Progenitor cell of endocrine pancreas (in vitro differentiated cells): ENCODE measurements around the gene CDC45. TPM values are rescaled to one million over a fixed set of nuclear protein-coding genes. Genes with fewer than 3 reads are reported as not detected.

Source experiments
- DNase-seq: peaks from one replicate; pipeline ENCODE4 v3.0.0; 2021; ENCODE audit warnings: low spot score; ENCODE audit not compliant: unreplicated experiment
- H3K27ac Mint-ChIP-seq: 2 replicates; pipeline ENCODE4 v1.8.0; 2021; ENCODE audit warnings: mild to moderate bottlenecking, moderate library complexity, mixed read lengths
- H3K27me3 Mint-ChIP-seq: 2 replicates; pipeline ENCODE4 v1.8.0; 2021; ENCODE audit warnings: mixed read lengths
- H3K36me3 Mint-ChIP-seq: 2 replicates; pipeline ENCODE4 v1.8.0; 2022; ENCODE audit warnings: mixed read lengths; ENCODE audit not compliant: insufficient read depth
- H3K4me1 Mint-ChIP-seq: 2 replicates; pipeline ENCODE4 v1.8.0; 2021; ENCODE audit warnings: low read depth, mixed read lengths
- H3K4me3 Mint-ChIP-seq: 2 replicates; pipeline ENCODE4 v1.8.0; 2021; ENCODE audit warnings: low read depth, mild to moderate bottlenecking, moderate library complexity, mixed read lengths
- H3K9me3 Mint-ChIP-seq: 2 replicates; pipeline ENCODE4 v1.8.0; 2021; ENCODE audit warnings: low read depth, mixed read lengths
- total RNA-seq: library from RNA; stranded (reverse); gene quantifications from 2 replicates; pipeline ENCODE4 v1.2.1, GENCODE V29; 2021
- TF ChIP-seq, protein P1 (sequence below): fragments of 200-600 bp; sonication (generic); IDR thresholded peaks from one replicate; pipeline ENCODE4 v1.5.0; 2021; ENCODE audit warnings: antibody characterized with exemption, mild to moderate bottlenecking; ENCODE audit not compliant: unreplicated experiment

The CDC45 gene
- total RNA-seq, 1 donor from 2014 or later = 18.1 TPM

DNA sequence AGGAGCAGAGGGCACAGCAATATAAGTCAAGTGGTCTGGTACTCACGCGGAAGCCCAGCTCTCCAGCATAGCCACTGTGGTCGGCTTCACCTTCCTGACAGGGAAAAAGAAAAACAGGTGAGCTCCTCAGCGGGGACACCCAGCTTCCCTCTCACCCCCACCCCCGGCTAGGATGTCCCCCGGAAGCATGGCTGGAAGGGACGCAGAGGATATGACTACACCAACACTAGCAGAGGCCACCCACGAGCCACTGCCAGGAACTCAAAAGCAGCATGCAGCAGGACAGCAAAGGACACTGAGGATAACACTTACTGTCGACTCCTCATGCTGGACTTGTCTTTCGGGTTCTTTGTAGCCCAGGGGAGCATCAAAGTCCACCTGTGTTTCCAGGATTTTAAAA lies 23.2 kb upstream of the CDC45 start:
- no peaks in the 10 kb centered on the region for H3K9me3 Mint-ChIP-seq
- TF ChIP-seq, protein P1, sequence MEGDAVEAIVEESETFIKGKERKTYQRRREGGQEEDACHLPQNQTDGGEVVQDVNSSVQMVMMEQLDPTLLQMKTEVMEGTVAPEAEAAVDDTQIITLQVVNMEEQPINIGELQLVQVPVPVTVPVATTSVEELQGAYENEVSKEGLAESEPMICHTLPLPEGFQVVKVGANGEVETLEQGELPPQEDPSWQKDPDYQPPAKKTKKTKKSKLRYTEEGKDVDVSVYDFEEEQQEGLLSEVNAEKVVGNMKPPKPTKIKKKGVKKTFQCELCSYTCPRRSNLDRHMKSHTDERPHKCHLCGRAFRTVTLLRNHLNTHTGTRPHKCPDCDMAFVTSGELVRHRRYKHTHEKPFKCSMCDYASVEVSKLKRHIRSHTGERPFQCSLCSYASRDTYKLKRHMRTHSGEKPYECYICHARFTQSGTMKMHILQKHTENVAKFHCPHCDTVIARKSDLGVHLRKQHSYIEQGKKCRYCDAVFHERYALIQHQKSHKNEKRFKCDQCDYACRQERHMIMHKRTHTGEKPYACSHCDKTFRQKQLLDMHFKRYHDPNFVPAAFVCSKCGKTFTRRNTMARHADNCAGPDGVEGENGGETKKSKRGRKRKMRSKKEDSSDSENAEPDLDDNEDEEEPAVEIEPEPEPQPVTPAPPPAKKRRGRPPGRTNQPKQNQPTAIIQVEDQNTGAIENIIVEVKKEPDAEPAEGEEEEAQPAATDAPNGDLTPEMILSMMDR = no peak
- DNase-seq = no peak
- H3K4me1 Mint-ChIP-seq = no peaks in the 10 kb centered on the region
- no peak overlapping the region for H3K27ac Mint-ChIP-seq
- H3K27me3 Mint-ChIP-seq = no peaks in the 10 kb centered on the region
- peaks cover 17% of the 10 kb centered on the region for H3K36me3 Mint-ChIP-seq
- no peak overlapping the region for H3K4me3 Mint-ChIP-seq

DNA sequence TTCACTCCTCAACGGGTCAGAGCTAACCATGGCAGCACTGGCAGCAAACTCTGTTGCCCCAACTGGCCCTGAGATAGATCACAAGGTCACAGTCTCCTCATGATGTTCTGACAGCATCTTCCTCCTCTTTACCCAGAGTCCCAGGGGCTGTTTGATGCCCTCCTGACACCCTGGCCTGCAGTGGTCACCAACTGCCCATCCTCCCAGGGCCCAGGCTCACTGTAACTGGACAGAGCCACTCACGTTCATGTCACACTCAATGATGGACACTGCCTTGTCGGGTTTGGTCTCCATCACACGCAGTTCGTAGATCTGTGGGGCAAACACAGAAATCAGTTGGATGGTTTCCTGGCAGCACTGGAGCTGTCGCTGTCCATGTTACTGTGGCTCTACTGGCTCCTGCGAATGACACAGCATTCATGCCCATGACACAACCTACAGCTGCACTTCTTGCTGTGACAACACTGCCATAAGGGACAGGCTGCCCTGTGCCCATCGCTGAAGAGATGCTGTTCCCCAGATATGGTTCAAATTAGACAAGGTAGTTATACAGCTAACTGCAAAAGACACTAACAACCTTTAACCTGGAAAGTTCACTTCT lies 21.8 kb upstream of the CDC45 start:
- Mint-ChIP-seq H3K36me3 (peaks cover 13% of the 10 kb centered on the region), H3K27me3 (no peaks in the 10 kb centered on the region), H3K9me3 (no peaks in the 10 kb centered on the region), H3K27ac (no peak overlapping the region), H3K4me1 (no peaks in the 10 kb centered on the region), H3K4me3 (no peak overlapping the region)
- DNase-seq = no peak
- TF ChIP-seq, protein P1 = no peak

DNA sequence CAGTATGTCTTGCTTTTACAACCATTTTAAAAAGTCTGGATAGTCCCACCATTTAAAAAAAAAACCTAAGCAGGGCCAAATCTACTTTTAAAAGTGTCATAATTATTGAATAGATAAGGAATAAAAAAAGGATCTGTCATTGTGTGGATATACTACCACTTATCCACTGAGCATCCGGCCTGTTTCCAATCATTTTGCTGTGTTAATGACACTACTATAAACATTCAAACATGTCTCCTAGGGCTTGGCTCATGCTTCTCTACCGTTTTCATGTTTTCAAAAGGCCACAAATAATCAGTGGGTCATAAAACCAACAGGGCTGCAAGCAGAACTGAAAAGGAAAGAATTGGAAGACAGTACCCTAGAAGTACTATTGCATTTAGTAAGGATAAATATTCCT lies 19.7 kb upstream of the CDC45 start:
- TF ChIP-seq, protein P1 = no peak
- Mint-ChIP-seq H3K9me3 (no peaks in the 10 kb centered on the region), H3K27me3 (no peaks in the 10 kb centered on the region), H3K36me3 (peaks cover 8% of the 10 kb centered on the region), H3K4me1 (no peaks in the 10 kb centered on the region), H3K27ac (no peak overlapping the region), H3K4me3 (no peak overlapping the region)
- DNase-seq = no peak

DNA sequence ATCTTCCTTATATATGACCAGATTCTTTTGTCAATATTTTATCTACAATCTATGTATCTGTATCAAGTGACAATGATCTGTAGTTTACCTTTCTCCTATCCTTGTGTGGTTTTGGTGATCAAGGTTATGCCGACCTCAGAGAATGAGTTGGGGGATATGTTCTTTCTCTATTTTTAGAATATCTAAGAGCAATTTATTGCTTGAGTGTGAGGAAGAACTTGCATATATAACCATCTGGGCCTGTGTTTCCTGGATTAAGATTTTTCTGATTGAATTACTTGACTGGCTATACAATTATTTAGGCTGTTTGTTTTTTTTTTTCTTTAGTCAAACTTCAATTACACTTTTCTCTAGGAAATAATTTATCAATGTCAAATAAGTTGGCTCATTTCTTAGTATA lies 18.2 kb upstream of the CDC45 start:
- peaks cover 10% of the 10 kb centered on the region for H3K36me3 Mint-ChIP-seq
- no peaks in the 10 kb centered on the region for H3K27me3 Mint-ChIP-seq
- TF ChIP-seq, protein P1 = no peak

DNA sequence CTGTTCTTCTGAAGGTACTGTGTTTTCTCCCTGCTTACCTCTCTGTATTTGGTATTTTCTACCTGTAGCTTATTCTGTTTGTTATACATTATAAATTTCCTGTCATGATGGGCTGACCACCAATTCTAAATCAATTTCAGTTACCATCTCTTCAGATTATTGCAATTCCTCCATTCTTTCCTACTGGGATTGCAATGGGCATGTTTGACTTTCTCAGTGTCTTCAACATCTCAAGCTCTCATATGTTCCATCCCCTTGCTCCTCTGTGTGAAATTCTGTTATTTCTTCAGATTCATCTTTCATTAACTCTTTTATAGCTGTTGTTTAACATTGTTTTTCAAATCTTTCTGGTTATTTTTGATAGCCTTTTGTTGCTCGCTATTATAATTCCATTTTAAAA lies 16.7 kb upstream of the CDC45 start:
- no peak for DNase-seq
- Mint-ChIP-seq H3K4me3 (no peak overlapping the region), H3K4me1 (no peaks in the 10 kb centered on the region), H3K36me3 (peaks cover 8% of the 10 kb centered on the region), H3K27me3 (no peaks in the 10 kb centered on the region), H3K27ac (no peak overlapping the region), H3K9me3 (no peaks in the 10 kb centered on the region)
- TF ChIP-seq, protein P1 = no peak

More for the DNA sequence above, 18.2 kb upstream of the CDC45 start:
- no peak overlapping the region for H3K4me3 Mint-ChIP-seq
- no peak overlapping the region for H3K27ac Mint-ChIP-seq
- no peaks in the 10 kb centered on the region for H3K4me1 Mint-ChIP-seq
- DNase-seq = no peak
- no peaks in the 10 kb centered on the region for H3K9me3 Mint-ChIP-seq
